ENCODE data around the gene RGS7. TPM values are rescaled to one million over a fixed set of nuclear protein-coding genes. Genes with fewer than 3 reads are reported as not detected.

RGS7 gene
- total and polyA plus RNA-seq, 2 of the 4 experiments (the other 2 are of a cell fraction): 0.58 to 0.72 TPM

DNA sequence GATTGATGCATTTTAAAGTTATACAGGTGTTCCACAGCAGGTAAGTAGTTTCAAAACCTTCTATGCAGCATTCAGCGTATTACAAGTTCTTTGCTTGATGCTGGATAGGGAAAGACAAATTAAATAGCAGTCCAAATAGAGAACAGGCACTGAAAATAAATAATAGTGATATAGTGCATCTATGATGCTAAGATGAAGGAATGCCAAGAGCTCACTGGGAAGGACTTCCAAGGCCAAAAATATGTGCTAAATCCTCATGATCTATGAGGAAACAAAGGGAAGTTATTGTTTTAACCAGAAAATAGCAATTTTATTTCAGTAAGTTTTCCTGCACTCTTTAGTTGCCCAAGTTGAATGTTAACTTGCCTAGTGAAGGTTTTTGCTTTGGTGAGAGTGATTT, 617.3 kb downstream of the RGS7 start:
- Histone ChIP-seq H2BK15ac (ENCODE audit: low read depth, low read length) (no peak overlapping the region), H4K20me1 (ENCODE audit: insufficient read depth, low read length) (no peaks in the 10 kb centered on the region), H4K5ac (ENCODE audit: low read depth, low read length) (no peak overlapping the region), H2BK20ac (ENCODE audit: low read depth, low read length) (no peak overlapping the region), H3K79me1 (ENCODE audit: low read depth in 1 of 2, low read length in 2 of 2) (no peaks in the 10 kb centered on the region), H3K4me1 (ENCODE audit: control insufficient read depth, insufficient read depth, low read length) (peaks cover 3% of the 10 kb centered on the region; the same call in 1 of the 2 replicates), H3K23ac (ENCODE audit: low read depth, low read length) (no peak overlapping the region), H3K14ac (replicated peaks; ENCODE audit: low read depth, low read length) (no peak overlapping the region), H3K4me2 (ENCODE audit: low read depth, low read length) (no peak overlapping the region), H3K56ac (ENCODE audit: extremely low read depth, insufficient read depth, low read length) (no peak overlapping the region), H2BK120ac (ENCODE audit: low read depth, low read length) (no peak overlapping the region), H3K4me3 (ENCODE audit: insufficient read depth, low read depth, low read length) (no peak overlapping the region), H2AFZ (replicated peaks; ENCODE audit: low read length, poor library complexity) (no peak overlapping the region), H4K91ac (ENCODE audit: insufficient read depth, low read depth, low read length) (no peak overlapping the region), H3K27me3 (ENCODE audit: control insufficient read depth, insufficient read depth, low read length) (no peaks in the 10 kb centered on the region), H3K27ac (ENCODE audit: insufficient read depth, low read length) (no peak overlapping the region), H3K9me1 (ENCODE audit: insufficient read depth, low read length) (no peaks in the 10 kb centered on the region), H3K9ac (ENCODE audit: low read depth, low read length) (no peak overlapping the region), H3K9me3 (ENCODE audit: control insufficient read depth, insufficient read depth, low read length) (no peaks in the 10 kb centered on the region), H4K8ac (ENCODE audit: low read depth in 2 of 2, low read length in 2 of 2) (no peak overlapping the region), H3K36me3 (ENCODE audit: control insufficient read depth, insufficient read depth, low read length) (no peaks in the 10 kb centered on the region), H3K4ac (ENCODE audit: low read depth, low read length) (no peak overlapping the region), H2AK9ac (replicated peaks; ENCODE audit: low read depth, low read length, poor library complexity) (no peak overlapping the region), H3K18ac (ENCODE audit: low read depth, low read length) (no peak overlapping the region), H2AK5ac (ENCODE audit: low read depth, low read length) (no peak overlapping the region), H2BK5ac (ENCODE audit: low read depth, low read length, poor library complexity, severe bottlenecking) (no peak overlapping the region)
- ATAC-seq (ENCODE audit: low read depth) (peak; percentile 40), DNase-seq (peak; percentile 38)
- in situ Hi-C loops (cut with MboI; ENCODE audit: low sequenced_read_pairs) (no loop called here), dilution Hi-C loops (cut with HindIII; ENCODE audit: low sequenced_read_pairs, unreplicated experiment) (no loop called here), intact Hi-C loops (cut with micrococcal nuclease) (loop anchor here (5.0 kb wide), 1 partner anchor 93 kb away; no protein-coding TSS in a partner anchor)
- no CpG with 5 or more reads among the region's 1 CpG for WGBS, 2 experiments (ENCODE audit: extremely low coverage in 2 of 2, insufficient read length in 1 of 2)
- BruUV-seq (replicated peaks): no TSS peak
- ChIA-PET POLR2A (ENCODE audit: unreplicated experiment) (interaction anchor here (1.0 kb wide), 1 partner anchor 66 kb away, joined by 3 read pairs; no protein-coding TSS in a partner anchor), CTCF (interaction anchor here (0.5 to 1.7 kb wide), 2 partner anchors 207 to 736 kb away, joined by 6 to 7 read pairs; no protein-coding TSS in a partner anchor)
- TF ChIP-seq CHD1 (IDR thresholded peaks at IDR 0.05; ENCODE audit: low read depth, low read length) (no peak), FOS (IDR thresholded peaks at IDR 0.05; ENCODE audit: low read depth, low read length) (no peak), USF2 (IDR thresholded peaks at IDR 0.05; ENCODE audit: low read depth, low read length) (no peak), CEBPB (IDR thresholded peaks at IDR 0.05; ENCODE audit: low read depth, low read length) (no peak), POLR2A (IDR thresholded peaks at IDR 0.05; ENCODE audit: low read depth, low read length) (no peak), MAFK (IDR thresholded peaks at IDR 0.05; ENCODE audit: low read depth, low read length) (no peak), MXI1 (IDR thresholded peaks at IDR 0.05; ENCODE audit: borderline replicate concordance, low read depth, low read length) (no peak), BHLHE40 (IDR thresholded peaks at IDR 0.05; ENCODE audit: low read depth, low read length) (no peak), SMC3 (IDR thresholded peaks at IDR 0.05; ENCODE audit: low read depth, low read length) (no peak), RFX5 (IDR thresholded peaks at IDR 0.05; ENCODE audit: low read depth, low read length) (no peak), MAZ (IDR thresholded peaks at IDR 0.05; ENCODE audit: borderline replicate concordance, low read depth, low read length) (no peak), RCOR1 (IDR thresholded peaks at IDR 0.05; ENCODE audit: insufficient replicate concordance, low read length) (no peak), NFE2L2 (IDR thresholded peaks at IDR 0.05; ENCODE audit: low read depth, low read length) (no peak), RAD21 (IDR thresholded peaks at IDR 0.05; ENCODE audit: low read length) (no peak)
- TF ChIP-seq, protein P1, sequence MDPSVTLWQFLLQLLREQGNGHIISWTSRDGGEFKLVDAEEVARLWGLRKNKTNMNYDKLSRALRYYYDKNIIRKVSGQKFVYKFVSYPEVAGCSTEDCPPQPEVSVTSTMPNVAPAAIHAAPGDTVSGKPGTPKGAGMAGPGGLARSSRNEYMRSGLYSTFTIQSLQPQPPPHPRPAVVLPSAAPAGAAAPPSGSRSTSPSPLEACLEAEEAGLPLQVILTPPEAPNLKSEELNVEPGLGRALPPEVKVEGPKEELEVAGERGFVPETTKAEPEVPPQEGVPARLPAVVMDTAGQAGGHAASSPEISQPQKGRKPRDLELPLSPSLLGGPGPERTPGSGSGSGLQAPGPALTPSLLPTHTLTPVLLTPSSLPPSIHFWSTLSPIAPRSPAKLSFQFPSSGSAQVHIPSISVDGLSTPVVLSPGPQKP (IDR thresholded peaks at IDR 0.05; ENCODE audit: borderline replicate concordance, low read depth, low read length): no peak
- TF ChIP-seq, protein P2, sequence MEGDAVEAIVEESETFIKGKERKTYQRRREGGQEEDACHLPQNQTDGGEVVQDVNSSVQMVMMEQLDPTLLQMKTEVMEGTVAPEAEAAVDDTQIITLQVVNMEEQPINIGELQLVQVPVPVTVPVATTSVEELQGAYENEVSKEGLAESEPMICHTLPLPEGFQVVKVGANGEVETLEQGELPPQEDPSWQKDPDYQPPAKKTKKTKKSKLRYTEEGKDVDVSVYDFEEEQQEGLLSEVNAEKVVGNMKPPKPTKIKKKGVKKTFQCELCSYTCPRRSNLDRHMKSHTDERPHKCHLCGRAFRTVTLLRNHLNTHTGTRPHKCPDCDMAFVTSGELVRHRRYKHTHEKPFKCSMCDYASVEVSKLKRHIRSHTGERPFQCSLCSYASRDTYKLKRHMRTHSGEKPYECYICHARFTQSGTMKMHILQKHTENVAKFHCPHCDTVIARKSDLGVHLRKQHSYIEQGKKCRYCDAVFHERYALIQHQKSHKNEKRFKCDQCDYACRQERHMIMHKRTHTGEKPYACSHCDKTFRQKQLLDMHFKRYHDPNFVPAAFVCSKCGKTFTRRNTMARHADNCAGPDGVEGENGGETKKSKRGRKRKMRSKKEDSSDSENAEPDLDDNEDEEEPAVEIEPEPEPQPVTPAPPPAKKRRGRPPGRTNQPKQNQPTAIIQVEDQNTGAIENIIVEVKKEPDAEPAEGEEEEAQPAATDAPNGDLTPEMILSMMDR (conservative IDR thresholded peaks at IDR 0.05; ENCODE audit: low read depth, low read length): no peak

Data from IMR-90 (cell line).